ENCODE measurements around the gene CDON. TPM values are rescaled to one million over a fixed set of nuclear protein-coding genes. Genes with fewer than 3 reads are reported as not detected.

Gene CDON, protein sequence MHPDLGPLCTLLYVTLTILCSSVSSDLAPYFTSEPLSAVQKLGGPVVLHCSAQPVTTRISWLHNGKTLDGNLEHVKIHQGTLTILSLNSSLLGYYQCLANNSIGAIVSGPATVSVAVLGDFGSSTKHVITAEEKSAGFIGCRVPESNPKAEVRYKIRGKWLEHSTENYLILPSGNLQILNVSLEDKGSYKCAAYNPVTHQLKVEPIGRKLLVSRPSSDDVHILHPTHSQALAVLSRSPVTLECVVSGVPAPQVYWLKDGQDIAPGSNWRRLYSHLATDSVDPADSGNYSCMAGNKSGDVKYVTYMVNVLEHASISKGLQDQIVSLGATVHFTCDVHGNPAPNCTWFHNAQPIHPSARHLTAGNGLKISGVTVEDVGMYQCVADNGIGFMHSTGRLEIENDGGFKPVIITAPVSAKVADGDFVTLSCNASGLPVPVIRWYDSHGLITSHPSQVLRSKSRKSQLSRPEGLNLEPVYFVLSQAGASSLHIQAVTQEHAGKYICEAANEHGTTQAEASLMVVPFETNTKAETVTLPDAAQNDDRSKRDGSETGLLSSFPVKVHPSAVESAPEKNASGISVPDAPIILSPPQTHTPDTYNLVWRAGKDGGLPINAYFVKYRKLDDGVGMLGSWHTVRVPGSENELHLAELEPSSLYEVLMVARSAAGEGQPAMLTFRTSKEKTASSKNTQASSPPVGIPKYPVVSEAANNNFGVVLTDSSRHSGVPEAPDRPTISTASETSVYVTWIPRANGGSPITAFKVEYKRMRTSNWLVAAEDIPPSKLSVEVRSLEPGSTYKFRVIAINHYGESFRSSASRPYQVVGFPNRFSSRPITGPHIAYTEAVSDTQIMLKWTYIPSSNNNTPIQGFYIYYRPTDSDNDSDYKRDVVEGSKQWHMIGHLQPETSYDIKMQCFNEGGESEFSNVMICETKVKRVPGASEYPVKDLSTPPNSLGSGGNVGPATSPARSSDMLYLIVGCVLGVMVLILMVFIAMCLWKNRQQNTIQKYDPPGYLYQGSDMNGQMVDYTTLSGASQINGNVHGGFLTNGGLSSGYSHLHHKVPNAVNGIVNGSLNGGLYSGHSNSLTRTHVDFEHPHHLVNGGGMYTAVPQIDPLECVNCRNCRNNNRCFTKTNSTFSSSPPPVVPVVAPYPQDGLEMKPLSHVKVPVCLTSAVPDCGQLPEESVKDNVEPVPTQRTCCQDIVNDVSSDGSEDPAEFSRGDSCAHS (N-terminal part only)
- 1 to 10 TPM in 1 of 2 donors, under 1 TPM in 1; 0.59 to 2.1 TPM for total RNA-seq

DNA sequence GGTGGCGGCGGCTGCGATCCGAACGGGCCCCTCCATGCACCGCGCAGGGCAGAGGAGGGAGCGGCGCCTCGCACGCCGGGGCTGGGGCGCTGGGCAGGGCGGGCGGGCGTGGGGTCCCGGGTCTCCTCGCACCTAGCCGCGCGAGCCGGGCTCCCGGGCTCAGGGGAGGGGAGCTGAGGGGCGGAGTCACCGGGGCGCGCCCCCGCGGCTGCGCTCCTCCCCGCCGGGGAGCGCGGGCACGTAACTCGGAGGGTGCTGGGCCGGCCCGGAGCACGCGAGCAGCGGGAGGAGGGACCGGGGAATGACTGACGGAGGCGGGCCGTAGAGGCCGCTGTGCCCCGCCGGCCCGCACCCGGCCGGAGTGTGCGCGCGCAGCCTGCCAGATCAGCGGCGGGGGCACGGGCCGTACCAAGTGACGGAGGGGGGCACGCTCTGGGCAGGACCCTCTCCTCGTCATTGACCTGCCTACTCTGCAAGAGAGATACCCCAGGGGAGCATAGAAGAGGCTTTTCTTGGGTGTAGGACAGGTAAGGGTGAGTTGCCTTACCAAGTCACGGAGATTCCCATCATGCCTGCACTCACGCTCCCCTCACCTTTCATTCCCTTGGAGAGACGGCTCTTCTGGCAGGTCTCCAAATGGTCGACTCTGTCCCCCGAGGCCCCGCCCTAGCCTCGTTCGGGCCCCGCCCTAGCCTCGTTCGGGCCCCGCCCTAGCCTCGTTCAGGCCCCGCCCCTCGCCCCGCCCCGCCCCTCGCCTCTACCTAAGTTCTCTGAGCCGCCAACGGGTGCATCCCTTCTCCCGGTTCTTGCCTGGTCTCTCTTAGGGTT is at the start of gene CDON:
TSS of gene CDON (minus strand) at position 188 of the 828 bp plus-strand sequence. CDS start 39,390 bp downstream, outside the sequence.
- H3K27me3 Mint-ChIP-seq, result peaks cover 26 to 46% of the 10 kb centered on the region in 2 donors
- DNase-seq (ENCODE audit: low spot score), result peak; percentile 91
- H3K36me3 Mint-ChIP-seq, result no peaks in the 10 kb centered on the region
- H3K27ac Mint-ChIP-seq, result peak within 1 kb of the TSS; percentile 74 to 81
- H3K9me3 Mint-ChIP-seq, result no peaks in the 10 kb centered on the region
- peak within 1 kb of the TSS; percentile 84 for H3K4me3 Mint-ChIP-seq
- peaks cover 5% of the 10 kb centered on the region in 2 donors for H3K4me1 Mint-ChIP-seq (ENCODE audit: low read depth in 2 of 2)
- ATAC-seq, result peak; percentile 97 to 98

DNA sequence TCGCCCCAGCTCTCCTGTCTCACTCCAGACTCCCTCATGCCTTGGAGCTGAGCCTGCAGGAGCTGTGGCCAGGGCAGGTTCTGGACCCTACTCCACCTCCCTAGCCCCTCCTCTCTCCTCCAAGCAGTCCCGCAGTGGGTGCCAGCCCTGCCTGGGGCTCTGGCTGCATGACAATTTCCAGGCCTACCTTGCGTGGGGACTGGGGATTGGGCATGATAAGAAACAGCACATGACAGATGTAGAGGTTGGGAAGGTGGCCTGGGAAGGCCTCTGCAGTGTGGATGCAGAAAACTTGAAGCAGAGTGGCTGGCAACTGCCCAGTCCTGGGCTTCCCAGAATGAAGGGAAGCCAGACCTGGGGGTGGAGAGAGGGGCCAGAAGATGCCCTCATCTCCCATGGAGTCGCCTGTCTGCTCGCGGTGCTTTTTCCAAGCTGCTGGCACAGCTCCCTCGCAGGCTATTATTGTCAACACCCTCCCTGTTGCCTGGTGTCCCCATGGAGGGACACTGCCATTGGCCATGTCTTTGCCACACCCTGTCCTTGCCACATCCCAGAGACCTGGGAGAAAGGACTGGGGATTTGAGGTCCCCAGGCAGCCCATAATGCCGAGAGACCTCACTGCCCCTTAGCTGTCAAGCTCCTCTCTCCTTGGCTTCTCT is 48.9 kb upstream of the CDON start:
- DNase-seq (ENCODE audit: low spot score), result no peak
- no peak overlapping the region for H3K4me3 Mint-ChIP-seq
- H3K4me1 Mint-ChIP-seq (ENCODE audit: low read depth in 2 of 2), result no peaks in the 10 kb centered on the region
- no peaks in the 10 kb centered on the region for H3K36me3 Mint-ChIP-seq
- peaks cover 0 to 2% of the 10 kb centered on the region in 2 donors for H3K27me3 Mint-ChIP-seq
- peak in 1 of 2 donors; percentile 25 for ATAC-seq
- no peaks in the 10 kb centered on the region for H3K9me3 Mint-ChIP-seq
- H3K27ac Mint-ChIP-seq, result no peak overlapping the region

DNA sequence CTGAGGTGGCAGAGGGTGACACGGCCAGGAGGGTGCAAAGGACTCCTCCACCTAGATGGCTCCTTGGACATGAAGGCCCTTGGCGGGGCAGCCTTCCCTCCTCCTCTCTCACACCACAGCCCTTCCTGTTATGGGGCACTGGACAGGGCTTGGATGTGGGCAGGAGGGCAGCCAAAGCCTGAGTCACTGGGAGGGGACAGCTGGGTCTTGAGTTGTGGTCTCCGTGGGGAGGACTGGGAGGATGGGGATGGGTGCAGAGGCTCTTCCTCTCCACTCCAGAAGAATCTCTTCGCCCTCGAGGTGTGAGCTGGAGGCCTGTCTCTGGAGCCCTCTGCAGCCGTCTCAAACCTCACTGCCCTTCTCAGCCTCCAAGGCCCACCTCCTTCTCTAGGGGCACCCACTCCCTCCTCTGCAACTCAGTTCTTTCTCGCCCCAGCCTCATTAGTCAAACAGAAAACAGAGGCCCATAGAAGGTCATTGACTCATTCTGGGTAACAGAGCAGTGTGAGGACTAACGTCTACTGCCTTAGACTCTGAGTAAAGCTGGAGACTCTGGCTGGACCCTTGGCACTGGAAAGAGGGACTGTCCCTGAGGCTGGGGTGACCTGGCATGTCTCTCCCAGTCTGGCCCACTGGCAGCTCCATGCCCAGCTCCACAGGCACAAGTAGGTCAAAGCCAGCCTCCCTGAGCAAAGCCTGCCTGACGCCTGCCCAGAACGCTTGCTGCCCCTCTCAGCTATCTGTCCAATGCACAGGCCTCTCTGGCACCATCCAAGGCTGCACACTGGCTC is 47.5 kb upstream of the CDON start:
- Mint-ChIP-seq H3K4me1 (ENCODE audit: low read depth in 2 of 2) (no peaks in the 10 kb centered on the region), H3K27ac (no peak overlapping the region), H3K4me3 (no peak overlapping the region), H3K9me3 (no peaks in the 10 kb centered on the region), H3K36me3 (no peaks in the 10 kb centered on the region), H3K27me3 (peaks cover 0 to 6% of the 10 kb centered on the region in 2 donors)
- ATAC-seq, result peak; percentile 21 to 69
- no peak for DNase-seq (ENCODE audit: low spot score)

DNA sequence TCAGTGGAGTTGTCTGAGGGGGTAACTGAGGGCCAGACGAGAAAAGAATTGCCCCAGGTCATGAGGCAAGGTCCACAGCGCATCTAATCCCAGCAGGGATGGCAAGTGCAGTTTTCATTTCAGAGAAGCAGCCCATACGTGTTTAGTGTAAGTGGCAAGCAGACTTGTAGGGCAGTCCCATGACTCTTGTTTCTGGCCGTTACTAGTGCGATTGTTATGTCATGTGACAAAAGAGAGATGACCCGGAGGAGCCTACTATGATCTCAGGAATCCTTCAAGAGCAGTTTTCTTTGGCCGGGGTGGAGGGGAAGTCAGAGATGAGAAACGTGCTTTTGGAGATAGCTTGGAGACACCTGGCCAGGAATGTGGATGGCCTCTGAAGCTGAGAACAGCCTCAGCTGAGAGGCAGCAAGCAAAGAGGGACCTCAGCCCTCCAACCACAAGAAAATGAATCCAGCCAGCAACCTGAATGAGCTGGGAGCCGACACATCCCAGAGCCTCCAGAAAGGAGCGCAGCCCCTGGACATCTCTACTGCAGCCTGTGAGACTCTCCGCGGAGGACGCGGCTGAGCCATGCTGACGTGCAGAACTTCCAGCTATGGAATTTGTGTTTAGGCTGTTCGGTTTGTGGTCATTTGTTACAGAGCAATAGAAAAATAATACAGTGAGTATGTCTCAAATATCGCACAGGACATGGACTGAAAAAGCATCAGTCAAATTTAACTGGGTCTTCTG is 44.1 kb upstream of the CDON start:
- DNase-seq (ENCODE audit: low spot score) (no peak), ATAC-seq (no peak)
- Mint-ChIP-seq H3K27ac (no peak overlapping the region), H3K4me3 (no peak overlapping the region), H3K9me3 (no peaks in the 10 kb centered on the region), H3K4me1 (ENCODE audit: low read depth in 2 of 2) (no peaks in the 10 kb centered on the region), H3K36me3 (no peaks in the 10 kb centered on the region), H3K27me3 (peaks cover 0 to 8% of the 10 kb centered on the region in 2 donors)

DNA sequence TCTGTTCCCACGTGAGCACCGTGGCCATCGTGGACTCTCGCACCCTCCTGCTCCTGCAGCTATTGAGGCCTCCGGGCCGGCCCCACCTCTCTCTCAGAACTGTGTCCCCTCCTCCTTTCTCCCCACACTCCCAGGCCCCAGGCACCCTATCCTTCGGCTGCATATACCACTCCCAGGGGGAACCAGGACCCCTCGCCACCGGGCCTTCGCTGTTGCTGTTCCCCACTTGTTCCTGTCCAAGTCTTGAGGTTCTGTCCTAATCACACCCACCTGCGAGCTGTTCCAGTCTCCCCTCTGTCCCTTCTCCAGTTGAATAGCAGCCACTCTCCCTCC is 43.0 kb upstream of the CDON start:
- ATAC-seq (no peak), DNase-seq (ENCODE audit: low spot score) (no peak)
- H3K27ac Mint-ChIP-seq, result no peak overlapping the region
- H3K9me3 Mint-ChIP-seq, result no peaks in the 10 kb centered on the region
- no peaks in the 10 kb centered on the region for H3K36me3 Mint-ChIP-seq
- H3K4me3 Mint-ChIP-seq, result no peak overlapping the region
- peaks cover 0 to 8% of the 10 kb centered on the region in 2 donors for H3K27me3 Mint-ChIP-seq
- no peaks in the 10 kb centered on the region for H3K4me1 Mint-ChIP-seq (ENCODE audit: low read depth in 2 of 2)

DNA sequence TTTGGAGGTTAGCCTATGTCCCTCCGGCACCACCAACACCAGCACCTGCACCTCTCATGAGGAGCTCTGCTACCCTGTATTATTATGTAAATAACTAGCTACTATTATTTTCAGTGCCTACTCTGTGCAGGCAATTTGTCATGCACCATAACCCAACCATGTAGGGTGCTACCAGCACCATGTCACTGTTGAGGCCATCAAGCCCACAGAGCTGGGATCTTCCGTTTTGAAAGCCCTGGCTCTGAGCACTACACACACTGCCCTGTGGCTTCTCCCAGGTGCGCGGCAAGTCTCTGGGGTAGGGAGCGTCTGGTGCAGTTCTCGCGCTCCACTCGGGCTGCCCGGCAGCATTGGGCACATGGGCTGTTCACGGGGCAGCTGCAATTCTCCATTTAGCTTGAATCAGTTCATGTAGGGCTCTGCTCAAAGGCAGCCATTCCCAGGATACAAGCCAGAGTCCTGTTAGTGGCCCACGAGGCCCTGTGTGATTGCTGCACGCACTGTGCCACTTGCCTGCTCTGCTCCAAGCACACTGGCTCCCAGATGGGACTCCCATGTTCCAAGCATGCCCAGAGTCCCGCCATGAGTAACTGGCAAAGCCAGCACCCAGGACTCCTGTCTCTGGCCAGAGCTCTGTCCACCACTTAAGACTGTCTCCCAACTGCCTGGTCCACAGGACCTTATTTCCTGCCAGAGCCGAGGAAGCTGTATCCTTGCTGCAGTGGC is 42.5 kb upstream of the CDON start:
- H3K4me1 Mint-ChIP-seq (ENCODE audit: low read depth in 2 of 2), result no peaks in the 10 kb centered on the region
- H3K9me3 Mint-ChIP-seq, result no peaks in the 10 kb centered on the region
- DNase-seq (ENCODE audit: low spot score) (no peak), ATAC-seq (no peak)
- H3K4me3 Mint-ChIP-seq, result no peak overlapping the region
- H3K36me3 Mint-ChIP-seq, result no peaks in the 10 kb centered on the region
- H3K27ac Mint-ChIP-seq, result no peak overlapping the region
- H3K27me3 Mint-ChIP-seq, result peaks cover 0 to 8% of the 10 kb centered on the region in 2 donors

DNA sequence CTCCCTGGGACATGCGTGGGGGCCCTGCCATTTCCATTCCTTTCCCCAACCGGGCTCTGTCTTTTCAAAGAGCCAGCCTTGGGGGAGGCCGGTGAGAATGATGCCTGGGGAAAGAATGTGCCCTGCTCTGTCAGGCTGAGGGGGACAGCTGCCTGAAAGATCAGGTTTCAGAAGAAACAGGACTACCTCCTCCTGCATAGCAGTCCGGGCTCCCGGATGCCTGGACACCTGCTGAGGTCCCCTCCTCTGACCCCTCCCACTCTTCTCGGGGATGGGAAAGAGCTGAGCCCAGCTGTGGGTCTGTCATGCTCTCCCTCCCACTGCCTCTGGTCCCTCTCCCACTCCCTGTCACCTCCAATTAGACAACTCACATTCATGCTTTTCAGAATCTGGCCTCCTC is 41.8 kb upstream of the CDON start:
- H3K4me3 Mint-ChIP-seq, result no peak overlapping the region
- no peak for ATAC-seq
- no peaks in the 10 kb centered on the region for H3K4me1 Mint-ChIP-seq (ENCODE audit: low read depth in 2 of 2)
- H3K9me3 Mint-ChIP-seq, result no peaks in the 10 kb centered on the region
- H3K27ac Mint-ChIP-seq, result no peak overlapping the region
- no peaks in the 10 kb centered on the region for H3K36me3 Mint-ChIP-seq
- no peak for DNase-seq (ENCODE audit: low spot score)
- H3K27me3 Mint-ChIP-seq, result peaks cover 0 to 8% of the 10 kb centered on the region in 2 donors

DNA sequence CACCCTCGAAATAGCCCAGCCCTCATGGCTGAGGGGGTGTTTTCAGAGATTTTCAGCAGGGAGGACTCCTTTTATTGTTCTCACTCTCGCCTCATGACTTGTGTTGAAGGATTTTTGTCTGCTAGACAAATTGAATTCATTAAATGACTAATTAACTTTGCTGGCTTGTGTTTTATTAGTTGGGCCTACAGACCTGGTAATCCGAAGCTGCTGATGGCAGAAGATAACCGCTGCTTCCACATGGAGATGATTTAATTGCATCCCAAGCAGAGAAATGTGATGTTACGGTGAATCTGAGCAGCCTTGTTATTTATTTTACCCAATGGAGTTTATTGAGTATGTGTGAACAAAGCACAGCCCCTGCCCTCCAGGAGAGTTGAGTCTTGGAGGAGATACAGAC is 40.5 kb upstream of the CDON start:
- Mint-ChIP-seq H3K27me3 (peaks cover 0 to 8% of the 10 kb centered on the region in 2 donors), H3K4me3 (no peak overlapping the region), H3K27ac (no peak overlapping the region), H3K36me3 (no peaks in the 10 kb centered on the region), H3K9me3 (no peaks in the 10 kb centered on the region), H3K4me1 (ENCODE audit: low read depth in 2 of 2) (no peaks in the 10 kb centered on the region)
- ATAC-seq (no peak), DNase-seq (ENCODE audit: low spot score) (no peak)

DNA sequence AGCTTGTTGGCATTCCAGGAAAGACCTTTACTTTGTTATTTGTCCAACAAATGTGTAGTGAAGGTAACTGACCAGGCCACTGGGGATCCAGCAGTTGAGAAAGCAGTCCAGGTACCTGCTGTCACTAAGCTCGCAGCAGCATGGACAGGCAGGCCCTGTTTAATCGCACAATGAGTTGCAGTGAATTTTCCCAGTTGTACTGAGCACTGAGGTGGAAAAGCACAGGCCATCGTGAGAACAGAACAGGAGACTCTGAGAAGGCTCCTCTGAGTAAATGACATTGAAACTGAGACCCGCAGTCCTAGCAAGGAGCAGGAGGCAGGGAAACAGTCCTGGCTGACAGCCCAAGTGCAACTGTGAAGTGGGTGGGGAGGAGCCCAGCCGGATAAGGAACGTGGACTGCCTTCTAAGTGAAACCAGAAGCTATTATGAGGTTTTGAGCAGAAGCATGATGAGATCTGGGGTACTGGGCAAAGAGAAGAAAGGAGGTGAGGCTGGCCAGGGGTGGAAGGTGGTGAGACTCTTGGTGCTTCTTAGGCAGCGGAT is 39.8 kb upstream of the CDON start:
- Mint-ChIP-seq H3K27me3 (peaks cover 5 to 13% of the 10 kb centered on the region in 2 donors), H3K4me1 (ENCODE audit: low read depth in 2 of 2) (no peaks in the 10 kb centered on the region), H3K27ac (no peak overlapping the region), H3K36me3 (no peaks in the 10 kb centered on the region), H3K9me3 (no peaks in the 10 kb centered on the region), H3K4me3 (no peak overlapping the region)
- no peak for ATAC-seq
- no peak for DNase-seq (ENCODE audit: low spot score)

DNA sequence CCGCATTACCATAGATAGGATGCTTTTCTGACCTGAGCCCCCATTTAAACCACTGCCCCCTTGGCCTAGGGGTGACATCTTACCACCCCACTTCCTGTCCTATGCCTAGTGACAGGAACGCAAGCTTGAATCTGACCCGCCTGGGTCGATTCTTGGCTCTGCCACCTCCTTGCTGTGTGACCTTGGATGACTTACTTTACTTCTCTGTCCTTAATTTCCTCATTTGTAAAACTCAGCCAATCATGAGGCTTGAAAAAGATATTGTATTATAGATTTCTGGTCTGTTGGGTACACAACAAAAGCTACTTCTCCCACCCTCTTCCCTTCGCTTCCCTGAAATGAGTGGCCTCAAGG is 39.2 kb upstream of the CDON start:
- H3K4me1 Mint-ChIP-seq (ENCODE audit: low read depth in 2 of 2), result no peaks in the 10 kb centered on the region
- H3K27ac Mint-ChIP-seq, result no peak overlapping the region
- ATAC-seq, result no peak
- H3K36me3 Mint-ChIP-seq, result no peaks in the 10 kb centered on the region
- H3K9me3 Mint-ChIP-seq, result no peaks in the 10 kb centered on the region
- H3K27me3 Mint-ChIP-seq, result peaks cover 5 to 13% of the 10 kb centered on the region in 2 donors
- no peak for DNase-seq (ENCODE audit: low spot score)
- H3K4me3 Mint-ChIP-seq, result no peak overlapping the region
